H1 (cell line): ENCODE results near the gene ZNF674. TPM values are rescaled to one million over a fixed set of nuclear protein-coding genes. Genes with fewer than 3 reads are reported as not detected.

Experiments used
- CTCF ChIA-PET: fragments of 300-600 bp; sonication (Branson Sonifier 250); formaldehyde crosslinking; loops from one replicate; lab custom pipeline; 2021; ENCODE audit not compliant: partially characterized antibody; lab: Charles Lee
- POLR2A ChIA-PET: fragments of 300-600 bp; sonication (Branson Sonifier 250); formaldehyde crosslinking; loops from one replicate; lab custom pipeline; 2021; ENCODE audit warnings: inconsistent platforms; ENCODE audit not compliant: partially characterized antibody; lab: Charles Lee
- DNase-seq, 2 experiments: peaks; one replicate each; pipeline versions ENCODE4 v3.0.0 to v3.0.0-alpha.2; 2010 to 2022; ENCODE audit warnings: low spot score in 2 of 2, low read depth in 1 of 2, mixed read lengths in 1 of 2
- FAIRE-seq: peaks from 2 replicates; lab custom pipeline; 2011; peaks lifted over from hg19 to GRCh38; lab: Jason Lieb, UNC
- H2AFZ ChIP-seq: 2 replicates; pipeline ENCODE4 v1.8.1; 2012; ENCODE audit warnings: low read length, inconsistent platforms
- H2AK5ac ChIP-seq: 2 replicates; pipeline ENCODE4 v1.6.1; 2013; ENCODE audit warnings: low read depth, low read length
- H2BK120ac ChIP-seq: replicated peaks from 2 replicates; pipeline ENCODE3; 2013; ENCODE audit warnings: low read depth, low read length, inconsistent platforms
- H2BK12ac ChIP-seq: 2 replicates; pipeline ENCODE4 v1.6.1; 2013; ENCODE audit warnings: low read depth, low read length
- H2BK15ac ChIP-seq: 2 replicates; pipeline ENCODE4 v1.6.1; 2013; ENCODE audit warnings: low read length
- H2BK20ac ChIP-seq: 2 replicates; pipeline ENCODE4 v1.6.1; 2013; ENCODE audit warnings: low read length
- H2BK5ac ChIP-seq: 2 replicates; pipeline ENCODE4 v1.6.1; 2013; ENCODE audit warnings: low read depth, low read length
- H3K14ac ChIP-seq: 2 replicates; pipeline ENCODE4 v1.6.1; 2013; ENCODE audit warnings: inconsistent platforms; ENCODE audit not compliant: insufficient read length
- H3K18ac ChIP-seq: 2 replicates; pipeline ENCODE4 v1.6.1; 2013; ENCODE audit warnings: low read length; ENCODE audit errors: extremely low read depth
- H3K23ac ChIP-seq: 2 replicates; pipeline ENCODE4 v1.6.1; 2013; ENCODE audit warnings: inconsistent platforms; ENCODE audit not compliant: insufficient read length
- H3K23me2 ChIP-seq: 2 replicates; pipeline ENCODE4 v1.6.1; 2013; ENCODE audit warnings: low read depth, low read length
- H3K27ac ChIP-seq: 2 replicates; pipeline ENCODE4 v1.6.1; 2011; ENCODE audit warnings: low read depth, low read length, inconsistent platforms
- H3K27me3 ChIP-seq, 4 experiments: replicated peaks in 1 of 4; 1 replicate in 1 of 4; 2 replicates in 3 of 4; pipeline versions ENCODE4 v1.6.1 to v1.8.1; 2011 to 2013; ENCODE audit warnings: low read length in 3 of 4, mild to moderate bottlenecking in 3 of 4, inconsistent platforms in 2 of 4, mixed read lengths in 2 of 4, moderate library complexity in 1 of 4; ENCODE audit not compliant: control insufficient read depth in 3 of 4, insufficient read depth in 3 of 4; ENCODE audit errors: extremely low read depth in 1 of 4
- H3K36me3 ChIP-seq, 4 experiments: 2 replicates each; pipeline versions ENCODE4 v1.6.1 to v1.8.1; 2011 to 2013; ENCODE audit warnings: mild to moderate bottlenecking in 4 of 4, low read length in 3 of 4, moderate library complexity in 2 of 4, control low read depth in 1 of 4, inconsistent platforms in 1 of 4; ENCODE audit not compliant: insufficient read depth in 4 of 4, control insufficient read depth in 2 of 4
- H3K4ac ChIP-seq: replicated peaks from 2 replicates; pipeline ENCODE3; 2013; ENCODE audit warnings: low read length, low read depth, mixed read lengths, inconsistent platforms; ENCODE audit not compliant: insufficient read length
- H3K4me1 ChIP-seq, 4 experiments: replicated peaks in 1 of 4; 1 replicate in 1 of 4; 2 replicates in 3 of 4; pipeline versions ENCODE4 v1.6.1 to v1.8.1; 2011 to 2013; ENCODE audit warnings: low read length in 3 of 4, inconsistent platforms in 2 of 4, mixed read lengths in 1 of 4; ENCODE audit not compliant: insufficient read depth in 4 of 4, control insufficient read depth in 3 of 4
- H3K4me2 ChIP-seq, 2 experiments: 2 replicates each; pipeline versions ENCODE4 v1.6.1 to v1.8.1; 2011 to 2013; ENCODE audit warnings: low read depth in 2 of 2, low read length in 2 of 2, control low read depth in 1 of 2, inconsistent platforms in 1 of 2, mild to moderate bottlenecking in 1 of 2; ENCODE audit not compliant: insufficient read depth in 1 of 2
- H3K4me3 ChIP-seq, 4 experiments: fragments of 200-600, 300-600 bp in 1 of 4; sonication (generic), shearing (Covaris generic), sonication (Bioruptor Twin) in 1 of 4; 2 replicates each; pipeline versions ENCODE4 v1.5.1 to v1.8.1; 2011 to 2016; ENCODE audit warnings: low read length in 4 of 4, low read depth in 3 of 4, control low read depth in 2 of 4, inconsistent platforms in 2 of 4, mild to moderate bottlenecking in 2 of 4, mixed read lengths in 1 of 4, moderate library complexity in 1 of 4; ENCODE audit not compliant: insufficient read depth in 2 of 4; ENCODE audit errors: extremely low read depth in 1 of 4
- H3K56ac ChIP-seq: replicated peaks from 2 replicates; pipeline ENCODE3; 2013; ENCODE audit warnings: low read depth, mild to moderate bottlenecking, mixed read lengths, low read length, inconsistent platforms; ENCODE audit not compliant: insufficient read length
- H3K79me1 ChIP-seq: 2 replicates; pipeline ENCODE4 v1.6.1; 2013; ENCODE audit warnings: low read depth, low read length, control low read depth
- H3K79me2 ChIP-seq, 2 experiments: 2 replicates each; pipeline versions ENCODE4 v1.6.1 to v1.8.1; 2012 to 2013; ENCODE audit warnings: low read length in 2 of 2, mild to moderate bottlenecking in 2 of 2, inconsistent platforms in 1 of 2; ENCODE audit not compliant: insufficient read depth in 2 of 2, control insufficient read depth in 1 of 2
- H3K9ac ChIP-seq, 4 experiments: replicated peaks in 1 of 4; 1 replicate in 1 of 4; 2 replicates in 3 of 4; pipeline versions ENCODE4 v1.6.1 to v1.8.1; 2011 to 2013; ENCODE audit warnings: low read depth in 3 of 4, low read length in 3 of 4, control low read depth in 2 of 4, mild to moderate bottlenecking in 2 of 4, moderate library complexity in 2 of 4, inconsistent platforms in 1 of 4; ENCODE audit errors: extremely low read depth in 1 of 4
- H3K9me3 ChIP-seq, 2 experiments: 2 replicates each; pipeline versions ENCODE4 v1.6.1 to v1.8.1; 2012 to 2013; ENCODE audit warnings: mild to moderate bottlenecking in 2 of 2, moderate library complexity in 2 of 2, control low read depth in 1 of 2, inconsistent platforms in 1 of 2, low read depth in 1 of 2, low read length in 1 of 2, mixed read lengths in 1 of 2; ENCODE audit not compliant: insufficient read depth in 2 of 2
- H4K20me1 ChIP-seq, 2 experiments: replicated peaks in 1 of 2; 2 replicates each; pipeline versions ENCODE3 to v1.8.1; 2011 to 2013; ENCODE audit warnings: inconsistent platforms in 2 of 2, low read length in 2 of 2, mild to moderate bottlenecking in 1 of 2; ENCODE audit not compliant: insufficient read depth in 2 of 2, control insufficient read depth in 1 of 2
- H4K5ac ChIP-seq: 2 replicates; pipeline ENCODE4 v1.6.1; 2013; ENCODE audit warnings: low read length, low read depth, mixed read lengths, inconsistent platforms; ENCODE audit not compliant: insufficient read length
- H4K8ac ChIP-seq: 2 replicates; pipeline ENCODE4 v1.8.0; 2013; ENCODE audit warnings: mild to moderate bottlenecking, moderate library complexity, low read length, inconsistent platforms; ENCODE audit not compliant: insufficient read depth; ENCODE audit errors: extremely low read depth
- H4K91ac ChIP-seq: replicated peaks from 2 replicates; pipeline ENCODE3; 2013; ENCODE audit warnings: low read length, mixed read lengths, inconsistent platforms; ENCODE audit not compliant: insufficient read length
- BACH1 ChIP-seq: IDR thresholded peaks from 2 replicates; pipeline ENCODE4 v1.6.1; 2012; ENCODE audit warnings: low read length, improper control_type of control experiment
- EGR1 ChIP-seq: IDR thresholded peaks from 2 replicates; pipeline ENCODE4 v1.6.1; 2011; ENCODE audit warnings: low read depth, low read length, borderline replicate concordance
- SP1 ChIP-seq: IDR thresholded peaks from 2 replicates; pipeline ENCODE4 v1.6.1; 2011; ENCODE audit warnings: low read depth, low read length
- TCF12 ChIP-seq: IDR thresholded peaks from 2 replicates; pipeline ENCODE4 v1.6.1; 2011; ENCODE audit warnings: low read depth, mild to moderate bottlenecking, low read length
- YY1 ChIP-seq: IDR thresholded peaks from 2 replicates; pipeline ENCODE4 v1.6.1; 2011; ENCODE audit warnings: low read depth, mild to moderate bottlenecking, low read length
- WGBS, 2 experiments: shearing (Covaris generic) in 1 of 2; methylation state at CpG; one replicate each; pipeline versions ENCODE4 v1.1.6 to v1.1.7; 2013 to 2015; ENCODE audit warnings: low lambda C conversion rate in 2 of 2, mixed read lengths in 2 of 2, inconsistent platforms in 1 of 2, low coverage in 1 of 2, missing lambda C conversion rate in 1 of 2; ENCODE audit not compliant: insufficient replicate concordance in 2 of 2, insufficient coverage in 1 of 2, insufficient read length in 1 of 2; ENCODE audit errors: extremely low coverage in 1 of 2, missing lambda C conversion rate in 1 of 2; 5-methylcytosine and 5-hydroxymethylcytosine counted together
- polyA plus RNA-seq, 7 experiments: library from polyadenylated mRNA; depleted of rRNA in 3 of 7; stranded (reverse) in 5 of 7; unstranded in 2 of 7; fragments of >200 nt in 5 of 7; fragments of 200-250 nt in 2 of 7; gene quantifications; 1 replicate in 5 of 7; 2 replicates in 1 of 7; 4 replicates in 1 of 7; pipeline versions ENCODE4 v1.2.1 to v1.2.3, GENCODE V29; 2011 to 2013; ENCODE audit warnings: missing spikeins in 2 of 7, mixed read lengths in 2 of 7
- total RNA-seq: library from RNA; stranded (reverse); fragmentation: NEBNext Ultra II Directional; extraction: Animal tissue kit (Norgen Biotek cat#: 25700); gene quantifications from 2 replicates; pipeline ENCODE4 v1.2.1, GENCODE V29; 2021

ZNF674 gene
- total and polyA plus RNA-seq, 2 of the 8 experiments (the other 6 are each of a cell fraction or from before 2014, with no cell fraction given): 2.0 to 7.4 TPM

GRCh38 chrX:46551494-46552128 is 6.4 kb upstream of the ZNF674 start:
- no peak overlapping the region for H2BK120ac ChIP-seq
- no peak overlapping the region; the same call in 1 of the 2 replicates for H3K18ac ChIP-seq
- FAIRE-seq: no peak
- ChIA-PET CTCF (interaction anchor here (1.5 kb wide), 1 partner anchor 35 kb away, joined by 3 read pairs; no protein-coding TSS in a partner anchor), POLR2A (interaction anchor here (1.0 to 1.2 kb wide), 5 partner anchors 10 to 30 kb away, joined by 3 to 4 read pairs (median 4); no protein-coding TSS in a partner anchor)
- peaks cover 0 to 23% (median 3%) of the 10 kb centered on the region in 4 experiments; a peak in 3 of 8 replicates for H3K36me3 ChIP-seq
- H4K91ac ChIP-seq: no peak overlapping the region
- H2AFZ ChIP-seq: no peak overlapping the region
- H3K27me3 ChIP-seq: no peaks in the 10 kb centered on the region
- H3K79me1 ChIP-seq: no peaks in the 10 kb centered on the region
- H3K79me2 ChIP-seq: peaks cover under 1 to 16% of the 10 kb centered on the region in 2 experiments; a peak in 3 of 4 replicates
- no peak overlapping the region for H3K4me2 ChIP-seq
- H3K4me1 ChIP-seq: peaks cover 0 to 3% (median 2%) of the 10 kb centered on the region in 4 experiments; a peak in 2 of 7 replicates
- H4K8ac ChIP-seq: no peak overlapping the region
- 0% methylated on average over 5 of the region's 8 CpGs; no CpG with 5 or more reads in 1 of the 2 experiments for WGBS, 2 experiments
- H3K27ac ChIP-seq: peak overlapping the region; percentile 64; the same call in 1 of the 2 replicates
- H3K9ac ChIP-seq: no peak overlapping the region
- H3K14ac ChIP-seq: no peak overlapping the region
- peak overlapping the region; percentile 56; the same call in 1 of the 2 replicates for H2BK5ac ChIP-seq
- H3K56ac ChIP-seq: no peak overlapping the region
- no peak overlapping the region for H3K4ac ChIP-seq
- no peak overlapping the region for H3K23ac ChIP-seq
- no peak overlapping the region for H2BK20ac ChIP-seq
- no peaks in the 10 kb centered on the region for H4K20me1 ChIP-seq
- H4K5ac ChIP-seq: no peak overlapping the region
- peak in 1 of 2 experiments; percentile 49 for DNase-seq
- H3K23me2 ChIP-seq: no peaks in the 10 kb centered on the region
- H3K4me3 ChIP-seq: peak overlapping the region in 1 of 4 experiments; percentile 15; a peak in 1 of 8 replicates
- no peak overlapping the region for H2AK5ac ChIP-seq
- no peak overlapping the region for H2BK15ac ChIP-seq
- H3K9me3 ChIP-seq: peaks cover 0 to 2% of the 10 kb centered on the region in 2 experiments; a peak in 1 of 4 replicates
- no peak overlapping the region for H2BK12ac ChIP-seq
- peak; percentile 74; the same call in 1 of the 2 replicates for TF ChIP-seq YY1
- TF ChIP-seq TCF12: 0 out of 2 replicates have a peak, but pooled peaks have one; percentile 4
- 0 out of 2 replicates have a peak, but pooled peaks have one; percentile 39 for TF ChIP-seq SP1
- TF ChIP-seq EGR1: no peak
- no peak for TF ChIP-seq BACH1
